GM12878 (cell line): Measurements from ENCODE around the gene PPP1R13L. TPM values are rescaled to one million over a fixed set of nuclear protein-coding genes. Genes with fewer than 3 reads are reported as not detected.

ENCODE experiments used
- ATAC-seq: fragments of 200-7000 bp; cut with Tn5 transposase; 3 replicates; pipeline ENCODE4 v1.9.1; 2020; ENCODE audit warnings: mild to moderate bottlenecking, moderate library complexity
- BruUV-seq: library from RNA; stranded (reverse); fragments of 400-500 nt; replicated peaks from 2 replicates; lab custom pipeline; 2021; lab: Mats Ljungman, UMichigan
- CTCF ChIA-PET: fragments of 300-600 bp; sonication (Branson Sonifier 250); formaldehyde crosslinking; extraction: SDS; loops from one replicate; lab custom pipeline; 2021; ENCODE audit warnings: inconsistent platforms; lab: Yijun Ruan, JAX
- POLR2A ChIA-PET: fragments of 350-600 bp; formaldehyde crosslinking; extraction: SDS; loops from one replicate; lab custom pipeline; 2021; ENCODE audit warnings: inconsistent platforms; lab: Charles Lee
- RAD21 ChIA-PET: fragments of 300-600 bp; sonication (Branson Sonifier 250); formaldehyde crosslinking; loops from one replicate; lab custom pipeline; 2023; ENCODE audit warnings: antibody characterized with exemption; ENCODE audit not compliant: unreplicated experiment; lab: Charles Lee
- SMC1A ChIA-PET: fragments of 300-600 bp; sonication (Branson Sonifier 250); formaldehyde crosslinking; loops from one replicate; lab custom pipeline; 2023; ENCODE audit not compliant: unreplicated experiment, uncharacterized antibody; lab: Charles Lee
- DNase-seq: peaks from one replicate; pipeline ENCODE4 v3.0.0-alpha.2; 2011; ENCODE audit warnings: low read depth, low spot score
- FAIRE-seq: peaks from 3 replicates; lab custom pipeline; 2011; peaks lifted over from hg19 to GRCh38; lab: Jason Lieb, UNC
- H2AFZ ChIP-seq: 2 replicates; pipeline ENCODE4 v1.6.0; 2011; ENCODE audit warnings: low read depth, low read length, control low read depth; ENCODE audit not compliant: control insufficient read depth
- H3K27ac ChIP-seq: 2 replicates; pipeline ENCODE4 v1.5.1; 2011; ENCODE audit warnings: control low read depth; ENCODE audit not compliant: control insufficient read depth, insufficient read depth
- H3K27me3 ChIP-seq, 2 experiments: replicated peaks in 1 of 2; 2 replicates each; pipeline versions ENCODE4 v1.6.0 to v1.6.1; 2011; ENCODE audit warnings: low read length in 1 of 2; ENCODE audit not compliant: control insufficient read depth in 2 of 2, insufficient read depth in 2 of 2
- H3K36me3 ChIP-seq, 2 experiments: 2 replicates each; pipeline ENCODE4 v1.5.1; 2011; ENCODE audit warnings: low read length in 1 of 2; ENCODE audit not compliant: control insufficient read depth in 2 of 2, insufficient read depth in 2 of 2
- H3K4me1 ChIP-seq: 2 replicates; pipeline ENCODE4 v1.6.1; 2011; ENCODE audit warnings: mild to moderate bottlenecking, low read length, moderate library complexity, mixed read lengths; ENCODE audit not compliant: control insufficient read depth, insufficient read depth
- H3K4me2 ChIP-seq: 2 replicates; pipeline ENCODE4 v1.6.0; 2011; ENCODE audit warnings: control low read depth; ENCODE audit not compliant: control insufficient read depth, insufficient read depth
- H3K4me3 ChIP-seq: fragments of 200-600 bp; sonication (generic); 2 replicates; pipeline ENCODE4 v1.5.1; 2016
- H3K79me2 ChIP-seq: 2 replicates; pipeline ENCODE4 v1.6.0; 2011; ENCODE audit warnings: low read length; ENCODE audit not compliant: control insufficient read depth, insufficient read depth
- H3K9ac ChIP-seq: 2 replicates; pipeline ENCODE4 v1.8.0; 2011; ENCODE audit warnings: low read length, control low read depth, mixed read lengths; ENCODE audit not compliant: control insufficient read depth, insufficient read depth
- H3K9me3 ChIP-seq: replicated peaks from 3 replicates; pipeline ENCODE4 v1.5.1; 2011; ENCODE audit warnings: mild to moderate bottlenecking, low read length; ENCODE audit not compliant: control insufficient read depth, insufficient read depth
- H4K20me1 ChIP-seq: 2 replicates; pipeline ENCODE4 v1.6.0; 2011; ENCODE audit not compliant: control insufficient read depth, insufficient read depth
- CEBPB ChIP-seq, 2 experiments: fragments of 150-350 bp in 1 of 2; IDR thresholded peaks; 2 replicates each; pipeline ENCODE4 v1.6.1; 2012 to 2014; ENCODE audit warnings: low read depth in 2 of 2, low read length in 2 of 2, borderline replicate concordance in 1 of 2, inconsistent platforms in 1 of 2
- ETV6 ChIP-seq, 2 experiments: fragments of 450-650 bp in 1 of 2; IDR thresholded peaks in 1 of 2; conservative IDR thresholded peaks in 1 of 2; 2 replicates each; pipeline ENCODE4 v1.6.1; 2014; ENCODE audit warnings: antibody characterized with exemption in 1 of 2, borderline replicate concordance in 1 of 2, low read depth in 1 of 2, mild to moderate bottlenecking in 1 of 2, moderate library complexity in 1 of 2
- HDAC2 ChIP-seq: fragments of 200-600 bp; sonication (generic); IDR thresholded peaks from 2 replicates; pipeline ENCODE4 v1.6.1; 2017
- IRF4 ChIP-seq: IDR thresholded peaks from 2 replicates; pipeline ENCODE4 v1.6.1; 2011; ENCODE audit warnings: low read depth, low read length
- NFYA ChIP-seq: IDR thresholded peaks from 2 replicates; pipeline ENCODE4 v1.6.1; 2011; ENCODE audit warnings: low read depth, mild to moderate bottlenecking, low read length, improper control_type of control experiment, borderline replicate concordance
- NKRF ChIP-seq: fragments of 450-650 bp; conservative IDR thresholded peaks from 2 replicates; pipeline ENCODE4 v1.6.1; 2017; ENCODE audit warnings: mild to moderate bottlenecking, moderate library complexity
- PAX5 ChIP-seq: IDR thresholded peaks from 2 replicates; pipeline ENCODE4 v1.6.1; 2011; ENCODE audit warnings: low read depth, low read length, borderline replicate concordance
- POLR2A ChIP-seq: IDR thresholded peaks from 2 replicates; pipeline ENCODE4 v1.6.1; 2011; ENCODE audit warnings: low read depth, mild to moderate bottlenecking, low read length
- RAD21 ChIP-seq: IDR thresholded peaks from 2 replicates; pipeline ENCODE4 v1.6.1; 2011; ENCODE audit warnings: mild to moderate bottlenecking, low read depth, low read length, moderate library complexity; ENCODE audit not compliant: insufficient read depth
- RELB ChIP-seq: fragments of 450-650 bp; IDR thresholded peaks from 2 replicates; pipeline ENCODE4 v1.6.1; 2017; ENCODE audit warnings: low read depth, mild to moderate bottlenecking, moderate library complexity
- SRF ChIP-seq, 2 experiments: IDR thresholded peaks; 2 replicates each; pipeline ENCODE4 v1.6.1; 2011; ENCODE audit warnings: low read depth in 2 of 2, low read length in 2 of 2, mild to moderate bottlenecking in 1 of 2, moderate library complexity in 1 of 2
- ZBED1 ChIP-seq: IDR thresholded peaks from 2 replicates; pipeline ENCODE4 v1.6.1; 2016; ENCODE audit warnings: borderline replicate concordance
- ZNF217 ChIP-seq: fragments of 450-650 bp; IDR thresholded peaks from 2 replicates; pipeline ENCODE4 v1.6.1; 2017; ENCODE audit warnings: antibody characterized with exemption, mild to moderate bottlenecking
- ZNF622 ChIP-seq: fragments of 450-650 bp; IDR thresholded peaks from 2 replicates; pipeline ENCODE4 v1.6.1; 2017; ENCODE audit warnings: mild to moderate bottlenecking, inconsistent platforms
- WGBS: methylation state at CpG from one replicate; pipeline ENCODE4 v1.1.6; 2016; ENCODE audit warnings: low lambda C conversion rate; ENCODE audit not compliant: insufficient replicate concordance, insufficient coverage; ENCODE audit errors: missing lambda C conversion rate; 5-methylcytosine and 5-hydroxymethylcytosine counted together
- in situ Hi-C: fragments of 300-500 bp; cut with MboI; formaldehyde crosslinking; loops from 9 replicates; pipeline ENCODE4 v1.14.3; 2018; ENCODE audit warnings: mixed read lengths
- intact Hi-C: fragments of 100-400 bp; cut with micrococcal nuclease; formaldehyde crosslinking; loops from one replicate; pipeline ENCODE4 v1.14.2; 2022; ENCODE audit not compliant: unreplicated experiment
- polyA plus RNA-seq, 11 experiments: library from polyadenylated mRNA; depleted of rRNA in 4 of 11; unstranded in 6 of 11; stranded (reverse) in 5 of 11; fragments of >200 nt; fragmentation: Nextera tagmentation in 4 of 11; fragmentation: Illumina TruSeq in 1 of 11; extraction: Ambion mirVana in 4 of 11; extraction: Trizol in 1 of 11; gene quantifications; 1 replicate in 1 of 11; 2 replicates in 10 of 11; pipeline versions ENCODE4 v1.2.1 to v1.2.3, GENCODE V29; 2011 to 2016; ENCODE audit warnings: inconsistent platforms in 2 of 11, missing spikeins in 2 of 11, low read depth in 1 of 11
- total RNA-seq, 4 experiments: library from RNA; depleted of rRNA in 3 of 4; stranded (reverse); fragments of >200 nt in 3 of 4; fragmentation: Illumina TruSeq in 1 of 4; extraction: Trizol in 1 of 4; gene quantifications; 2 replicates each; pipeline versions ENCODE4 v1.2.1 to v1.2.3, GENCODE V29; 2013 to 2021

PPP1R13L gene
- total and polyA plus RNA-seq, 10 of the 15 experiments (the other 5 are each of a cell fraction or from before 2014, with no cell fraction given): 0.40 to 10.0 (median 2.5) TPM

GRCh38 chr19:45403781-45404556 is 900 bp downstream of the PPP1R13L start (continued):
- peak; percentile 36; the same call in 1 of the 2 replicates for TF ChIP-seq NKRF
- peak; percentile 3 to 50; a peak in 1 of 4 replicates for TF ChIP-seq SRF (IDR thresholded peaks at IDR 0.05; ENCODE audit: low read depth in 2 of 2, low read length in 2 of 2)

GRCh38 chr19:45403272-45403671 is 1.6 kb downstream of the PPP1R13L start:
- intact Hi-C loops: loop anchor here (10.0 kb wide), 1 partner anchor 242 kb away; no protein-coding TSS in a partner anchor
- ATAC-seq: no peak
- SMC1A ChIA-PET: interaction anchor here (0.9 to 6.2 kb wide), 9 partner anchors 13 to 238 kb away, joined by 3 to 55 read pairs (median 5); no protein-coding TSS in a partner anchor
- Histone ChIP-seq H3K4me1 (peaks cover 4% of the 10 kb centered on the region), H3K4me2 (no peak overlapping the region), H2AFZ (no peak overlapping the region), H3K27me3 (no peaks in the 10 kb centered on the region; a peak in 1 of 4 replicates), H3K79me2 (peaks cover 7% of the 10 kb centered on the region), H3K9ac (no peak overlapping the region), H4K20me1 (no peaks in the 10 kb centered on the region), H3K9me3 (no peaks in the 10 kb centered on the region), H3K27ac (no peak overlapping the region), H3K36me3 (no peaks in the 10 kb centered on the region; a peak in 1 of 4 replicates), H3K4me3 (0 out of 2 replicates have a peak overlapping the region, but pooled peaks have one; percentile 98)
- CTCF ChIA-PET: interaction anchor here (0.7 to 5.2 kb wide), 19 partner anchors 10 to 92 kb away, joined by 3 to 93 read pairs (median 6); partner anchors contain the start of genes ERCC1 and FOSB
- in situ Hi-C loops: no loop called here
- WGBS: 88% methylated on average over 4 of the region's 4 CpGs
- no peak for FAIRE-seq
- no TSS peak for BruUV-seq
- no peak for DNase-seq
- POLR2A ChIA-PET: interaction anchor here (0.8 to 3.8 kb wide), 2 partner anchors 21 to 36 kb away, joined by 3 to 16 read pairs; partner anchors contain the start of gene ERCC1
- RAD21 ChIA-PET: interaction anchor here (0.8 to 4.8 kb wide), 10 partner anchors 10 to 238 kb away, joined by 3 to 48 read pairs (median 6); partner anchors contain the start of gene ERCC1
- TF ChIP-seq ETV6 (conservative IDR thresholded peaks at IDR 0.05 in 1 of 2, IDR thresholded peaks at IDR 0.05 in 1 of 2; ENCODE audit: borderline replicate concordance in 1 of 2, low read depth in 1 of 2) (no peak), ZBED1 (no peak), HDAC2 (no peak), NFYA (no peak), CEBPB (IDR thresholded peaks at IDR 0.05; ENCODE audit: borderline replicate concordance in 1 of 2, low read depth in 2 of 2, low read length in 2 of 2) (no peak), PAX5 (no peak), POLR2A (no peak), IRF4 (no peak), ZNF217 (no peak), ZNF622 (no peak), RELB (no peak), RAD21 (no peak), NKRF (no peak)
